Transverse colon (tissue), 4 donors: ENCODE results near the gene BLID.

ENCODE experiments used
- EP300 ChIP-seq: sonication (generic); formaldehyde crosslinking; IDR thresholded peaks from one replicate; pipeline ENCODE4 v1.6.1; 2017; ENCODE audit warnings: antibody characterized with exemption, low read depth
- POLR2A ChIP-seq: fragments of 450-650 bp; IDR thresholded peaks from one replicate; pipeline ENCODE4 v1.6.1; 2016; ENCODE audit warnings: antibody characterized with exemption, mild to moderate bottlenecking, moderate library complexity
- POLR2AphosphoS5 ChIP-seq, 3 donors: sonication (generic); formaldehyde crosslinking; IDR thresholded peaks; one replicate each; pipeline ENCODE4 v1.6.1; 2016; ENCODE audit warnings: antibody characterized with exemption in 3 of 3
- TF ChIP-seq, protein P1 (sequence below), 5 experiments: fragments of 200-600 bp in 3 of 5; fragments of 450-650 bp in 2 of 5; sonication (generic) in 3 of 5; IDR thresholded peaks; 1 replicate in 2 of 5; 2 replicates in 3 of 5; pipeline ENCODE4 v1.5.1; 2016 to 2017; ENCODE audit warnings: antibody characterized with exemption in 5 of 5, inconsistent platforms in 3 of 5, mild to moderate bottlenecking in 2 of 5, moderate library complexity in 1 of 5

- no peak for TF ChIP-seq POLR2AphosphoS5 (IDR thresholded peaks at IDR 0.05)
- TF ChIP-seq, protein P1, sequence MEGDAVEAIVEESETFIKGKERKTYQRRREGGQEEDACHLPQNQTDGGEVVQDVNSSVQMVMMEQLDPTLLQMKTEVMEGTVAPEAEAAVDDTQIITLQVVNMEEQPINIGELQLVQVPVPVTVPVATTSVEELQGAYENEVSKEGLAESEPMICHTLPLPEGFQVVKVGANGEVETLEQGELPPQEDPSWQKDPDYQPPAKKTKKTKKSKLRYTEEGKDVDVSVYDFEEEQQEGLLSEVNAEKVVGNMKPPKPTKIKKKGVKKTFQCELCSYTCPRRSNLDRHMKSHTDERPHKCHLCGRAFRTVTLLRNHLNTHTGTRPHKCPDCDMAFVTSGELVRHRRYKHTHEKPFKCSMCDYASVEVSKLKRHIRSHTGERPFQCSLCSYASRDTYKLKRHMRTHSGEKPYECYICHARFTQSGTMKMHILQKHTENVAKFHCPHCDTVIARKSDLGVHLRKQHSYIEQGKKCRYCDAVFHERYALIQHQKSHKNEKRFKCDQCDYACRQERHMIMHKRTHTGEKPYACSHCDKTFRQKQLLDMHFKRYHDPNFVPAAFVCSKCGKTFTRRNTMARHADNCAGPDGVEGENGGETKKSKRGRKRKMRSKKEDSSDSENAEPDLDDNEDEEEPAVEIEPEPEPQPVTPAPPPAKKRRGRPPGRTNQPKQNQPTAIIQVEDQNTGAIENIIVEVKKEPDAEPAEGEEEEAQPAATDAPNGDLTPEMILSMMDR (IDR thresholded peaks at IDR 0.05) = no peak
- TF ChIP-seq EP300 = no peak
- no peak for TF ChIP-seq POLR2A
These were observed 12.1 kb upstream of the BLID start for GRCh38 chr11:122128146-122128545.
